ENCODE results near the gene CUL9. TPM values are rescaled to one million over a fixed set of nuclear protein-coding genes. Genes with fewer than 3 reads are reported as not detected.

The CUL9 gene
- total RNA-seq, 1 donor from 2014 or later = 11.1 TPM

DNA sequence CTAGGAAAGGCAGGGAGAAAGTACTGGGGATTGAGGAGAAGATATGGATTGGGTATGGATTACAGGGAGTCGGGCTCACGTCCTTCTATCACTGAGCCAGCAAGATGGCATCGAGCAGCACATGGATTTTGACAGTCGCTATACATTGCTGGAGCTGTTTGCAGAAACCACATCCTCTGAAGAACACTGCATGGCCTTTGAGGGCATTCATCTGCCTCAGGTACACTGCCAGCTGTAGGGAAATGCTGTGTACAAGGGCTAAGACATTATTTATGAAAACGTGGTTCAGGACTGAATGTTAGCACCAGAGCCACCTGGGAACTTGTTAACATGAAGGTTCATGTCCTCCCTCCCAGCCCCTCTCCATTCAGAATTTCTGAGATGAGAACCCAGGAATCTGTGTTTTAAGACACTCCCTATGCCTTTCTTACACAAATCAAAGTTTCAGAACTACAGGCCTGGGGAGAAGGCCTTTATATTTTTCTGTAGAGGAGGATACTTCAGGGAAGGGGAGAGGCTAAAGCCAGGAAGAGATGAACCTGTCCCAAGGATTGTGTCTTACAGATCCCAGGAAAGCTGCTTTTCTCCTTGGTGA, 3.5 kb downstream of the CUL9 start:
- FAIRE-seq = no peak
- H2AFZ ChIP-seq (ENCODE audit: low read depth, low read length) = no peak overlapping the region
- Mint-ChIP-seq H3K27ac (ENCODE audit: unreplicated experiment) (no peak overlapping the region), H3K9me3 (ENCODE audit: unreplicated experiment) (no peaks in the 10 kb centered on the region), H3K4me3 (ENCODE audit: unreplicated experiment) (no peak overlapping the region), H3K36me3 (ENCODE audit: low read depth, unreplicated experiment) (peaks cover 24% of the 10 kb centered on the region), H3K27me3 (ENCODE audit: low read depth, unreplicated experiment) (no peaks in the 10 kb centered on the region), H3K4me1 (ENCODE audit: low read depth, unreplicated experiment) (peaks cover 21% of the 10 kb centered on the region)
- no peaks in the 10 kb centered on the region for H3K27me3 ChIP-seq (ENCODE audit: insufficient read depth, low read length)
- H3K4me3 ChIP-seq (ENCODE audit: insufficient read depth, low read depth, low read length) = no peak overlapping the region
- H3K9ac ChIP-seq (ENCODE audit: low read length) = no peak overlapping the region
- TF ChIP-seq CTCF (IDR thresholded peaks at IDR 0.05; ENCODE audit: insufficient read depth, low read depth, low read length) (no peak), EZH2 (IDR thresholded peaks at IDR 0.05; ENCODE audit: insufficient read depth, low read length) (no peak)
- no peak overlapping the region for H3K27ac ChIP-seq (ENCODE audit: low read depth, low read length)
- H3K79me2 ChIP-seq (ENCODE audit: insufficient read depth, low read length) = no peaks in the 10 kb centered on the region
- H3K9me3 ChIP-seq (ENCODE audit: insufficient read depth, low read depth, low read length) = no peaks in the 10 kb centered on the region
- no peak for DNase-seq (ENCODE audit: low read depth)
- H4K20me1 ChIP-seq (ENCODE audit: insufficient read depth, low read length) = peaks cover 10% of the 10 kb centered on the region
- peaks cover 19% of the 10 kb centered on the region for H3K4me1 ChIP-seq (ENCODE audit: insufficient read depth, low read length)
- no peak overlapping the region for H3K4me2 ChIP-seq (ENCODE audit: low read length)
- H3K36me3 ChIP-seq (ENCODE audit: insufficient read depth, low read length) = peaks cover 7% of the 10 kb centered on the region

GRCh38 chr6:43186019-43186418, 4.0 kb downstream of the CUL9 start:
- Histone ChIP-seq H3K36me3 (ENCODE audit: insufficient read depth, low read length) (peaks cover 4% of the 10 kb centered on the region), H3K9me3 (ENCODE audit: insufficient read depth, low read depth, low read length) (no peaks in the 10 kb centered on the region), H3K27me3 (ENCODE audit: insufficient read depth, low read length) (no peaks in the 10 kb centered on the region), H3K27ac (ENCODE audit: low read depth, low read length) (no peak overlapping the region), H3K4me1 (ENCODE audit: insufficient read depth, low read length) (peaks cover 14% of the 10 kb centered on the region), H3K79me2 (ENCODE audit: insufficient read depth, low read length) (no peaks in the 10 kb centered on the region), H3K4me3 (ENCODE audit: insufficient read depth, low read depth, low read length) (no peak overlapping the region), H2AFZ (ENCODE audit: low read depth, low read length) (no peak overlapping the region), H3K4me2 (ENCODE audit: low read length) (no peak overlapping the region), H3K9ac (ENCODE audit: low read length) (no peak overlapping the region), H4K20me1 (ENCODE audit: insufficient read depth, low read length) (peaks cover 4% of the 10 kb centered on the region)
- TF ChIP-seq CTCF (IDR thresholded peaks at IDR 0.05; ENCODE audit: insufficient read depth, low read depth, low read length) = no peak
- TF ChIP-seq EZH2 (IDR thresholded peaks at IDR 0.05; ENCODE audit: insufficient read depth, low read length) = no peak
- no peak overlapping the region for H3K4me3 Mint-ChIP-seq (ENCODE audit: unreplicated experiment)
- H3K36me3 Mint-ChIP-seq (ENCODE audit: low read depth, unreplicated experiment) = peaks cover 24% of the 10 kb centered on the region
- no peaks in the 10 kb centered on the region for H3K27me3 Mint-ChIP-seq (ENCODE audit: low read depth, unreplicated experiment)
- FAIRE-seq = no peak
- H3K27ac Mint-ChIP-seq (ENCODE audit: unreplicated experiment) = no peak overlapping the region
- H3K4me1 Mint-ChIP-seq (ENCODE audit: low read depth, unreplicated experiment) = peaks cover 19% of the 10 kb centered on the region
- DNase-seq (ENCODE audit: low read depth) = no peak
- H3K9me3 Mint-ChIP-seq (ENCODE audit: unreplicated experiment) = no peaks in the 10 kb centered on the region

DNA sequence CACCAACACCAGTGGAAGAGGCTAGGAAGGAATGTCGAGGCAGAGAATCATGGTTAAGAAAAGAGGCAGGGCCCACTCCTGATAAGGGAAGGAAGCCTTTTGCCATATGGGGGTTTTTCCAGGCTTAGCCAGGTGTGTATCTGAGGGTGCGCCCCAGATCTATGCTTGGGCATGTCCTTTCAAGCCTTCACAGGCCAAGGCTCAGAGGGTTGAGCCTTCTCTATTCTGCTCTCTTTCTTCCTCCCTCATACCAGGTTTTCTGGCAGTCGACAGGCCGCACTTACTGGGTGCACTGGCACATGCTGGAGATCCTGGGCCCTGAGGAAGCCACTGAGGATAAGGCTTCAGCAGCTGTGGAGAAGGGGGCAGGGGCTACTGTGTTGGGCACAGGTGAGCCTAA, 4.7 kb downstream of the CUL9 start:
- peaks cover 4% of the 10 kb centered on the region for H3K36me3 ChIP-seq (ENCODE audit: insufficient read depth, low read length)
- no peak overlapping the region for H3K4me3 ChIP-seq (ENCODE audit: insufficient read depth, low read depth, low read length)
- peaks cover 22% of the 10 kb centered on the region for H3K36me3 Mint-ChIP-seq (ENCODE audit: low read depth, unreplicated experiment)
- H3K9me3 ChIP-seq (ENCODE audit: insufficient read depth, low read depth, low read length) = no peaks in the 10 kb centered on the region
- peaks cover 7% of the 10 kb centered on the region for H3K4me1 ChIP-seq (ENCODE audit: insufficient read depth, low read length)
- no peak for DNase-seq (ENCODE audit: low read depth)
- no peak overlapping the region for H3K9ac ChIP-seq (ENCODE audit: low read length)
- no peaks in the 10 kb centered on the region for H3K27me3 ChIP-seq (ENCODE audit: insufficient read depth, low read length)
- no peaks in the 10 kb centered on the region for H3K27me3 Mint-ChIP-seq (ENCODE audit: low read depth, unreplicated experiment)
- no peaks in the 10 kb centered on the region for H4K20me1 ChIP-seq (ENCODE audit: insufficient read depth, low read length)
- H3K4me1 Mint-ChIP-seq (ENCODE audit: low read depth, unreplicated experiment) = peaks cover 12% of the 10 kb centered on the region
- H3K79me2 ChIP-seq (ENCODE audit: insufficient read depth, low read length) = no peaks in the 10 kb centered on the region
- H3K27ac Mint-ChIP-seq (ENCODE audit: unreplicated experiment) = no peak overlapping the region
- H3K4me3 Mint-ChIP-seq (ENCODE audit: unreplicated experiment) = no peak overlapping the region
- FAIRE-seq = no peak
- no peaks in the 10 kb centered on the region for H3K9me3 Mint-ChIP-seq (ENCODE audit: unreplicated experiment)
- H3K4me2 ChIP-seq (ENCODE audit: low read length) = no peak overlapping the region
- no peak overlapping the region for H3K27ac ChIP-seq (ENCODE audit: low read depth, low read length)
- H2AFZ ChIP-seq (ENCODE audit: low read depth, low read length) = no peak overlapping the region
- TF ChIP-seq EZH2 (IDR thresholded peaks at IDR 0.05; ENCODE audit: insufficient read depth, low read length) = no peak
- no peak for TF ChIP-seq CTCF (IDR thresholded peaks at IDR 0.05; ENCODE audit: insufficient read depth, low read depth, low read length)

Data from astrocyte (in vitro differentiated cells and primary cell).